ENCODE results near the gene PFDN2. TPM values are rescaled to one million over a fixed set of nuclear protein-coding genes. Genes with fewer than 3 reads are reported as not detected.

The PFDN2 gene
- total RNA-seq (2014; rRNA removed; shearing (Covaris generic)): 78.2 and 78.5 TPM in 2 replicates

- H3K27me3 ChIP-seq: no peaks in the 10 kb centered on the region
- peaks cover 30% of the 10 kb centered on the region for H3K36me3 ChIP-seq
- DNase-seq: peak; percentile 79 to 82
These were observed at the start of gene PFDN2, which contains the start of gene NIT1 for GRCh38 chr1:161117759-161118581. Gene PFDN2, minus strand, starts transcription at chr1:161118037. Its CDS starts 11 bp downstream, at chr1:161118026. Gene NIT1, plus strand, starts transcription at chr1:161118105. Its CDS starts 72 bp downstream, at chr1:161118177.

GRCh38 chr1:161166669-161167548 is 49.1 kb upstream of the PFDN2 start:
- H3K36me3 ChIP-seq: peaks cover 9% of the 10 kb centered on the region
- no peaks in the 10 kb centered on the region for H3K27me3 ChIP-seq
- H3K4me3 ChIP-seq: peak overlapping the region; percentile 69
- no peaks in the 10 kb centered on the region for H3K9me3 ChIP-seq (replicated peaks)
- H3K4me1 ChIP-seq: no peaks in the 10 kb centered on the region
- peak; percentile 19 to 37 for DNase-seq
- peak overlapping the region; percentile 6; the same call in 1 of the 2 replicates for H3K27ac ChIP-seq

More at GRCh38 chr1:161117759-161118581, at the start of gene PFDN2, which contains the start of gene NIT1:
- Histone ChIP-seq H3K4me1 (no peaks in the 10 kb centered on the region; the same call in 1 of the 2 replicates), H3K9me3 (replicated peaks) (no peaks in the 10 kb centered on the region), H3K4me3 (peak within 1 kb of the TSS; percentile 96), H3K27ac (peak within 1 kb of the TSS; percentile 76)

- no peaks in the 10 kb centered on the region for H3K9me3 ChIP-seq (replicated peaks)
- peak within 1 kb of the TSS; percentile 69 for H3K4me3 ChIP-seq
- peak; percentile 94 to 97 for DNase-seq
- H3K4me1 ChIP-seq: no peaks in the 10 kb centered on the region
- H3K27me3 ChIP-seq: no peaks in the 10 kb centered on the region
- peaks cover 2% of the 10 kb centered on the region; the same call in 1 of the 2 replicates for H3K36me3 ChIP-seq
- H3K27ac ChIP-seq: peak within 1 kb of the TSS; percentile 6; the same call in 1 of the 2 replicates
These were observed 48.2 kb upstream of the PFDN2 start, which contains the start of gene PPOX for GRCh38 chr1:161165742-161166668. Gene PPOX, plus strand, starts transcription at chr1:161166426. Its CDS starts 422 bp downstream, at chr1:161166848.

GRCh38 chr1:161164901-161165610 is 47.2 kb upstream of the PFDN2 start:
- Histone ChIP-seq H3K27me3 (no peaks in the 10 kb centered on the region), H3K9me3 (replicated peaks) (no peaks in the 10 kb centered on the region), H3K4me1 (no peaks in the 10 kb centered on the region), H3K36me3 (peaks cover 2% of the 10 kb centered on the region; the same call in 1 of the 2 replicates), H3K27ac (no peak overlapping the region), H3K4me3 (peak overlapping the region; percentile 69)
- DNase-seq: no peak

- DNase-seq: no peak
- Histone ChIP-seq H3K4me1 (no peaks in the 10 kb centered on the region; the same call in 1 of the 2 replicates), H3K36me3 (no peaks in the 10 kb centered on the region), H3K4me3 (no peak overlapping the region), H3K27ac (no peak overlapping the region), H3K27me3 (no peaks in the 10 kb centered on the region), H3K9me3 (replicated peaks) (no peaks in the 10 kb centered on the region)
These were observed 46.0 kb upstream of the PFDN2 start for GRCh38 chr1:161163793-161164192.

GRCh38 chr1:161162806-161163205 is 45.0 kb upstream of the PFDN2 start:
- H3K27me3 ChIP-seq: no peaks in the 10 kb centered on the region
- no peak overlapping the region for H3K27ac ChIP-seq
- no peak overlapping the region for H3K4me3 ChIP-seq
- no peaks in the 10 kb centered on the region for H3K9me3 ChIP-seq (replicated peaks)
- DNase-seq: no peak
- H3K36me3 ChIP-seq: no peaks in the 10 kb centered on the region
- H3K4me1 ChIP-seq: no peaks in the 10 kb centered on the region; the same call in 1 of the 2 replicates

- H3K9me3 ChIP-seq (replicated peaks): no peaks in the 10 kb centered on the region
- no peak overlapping the region for H3K27ac ChIP-seq
- H3K36me3 ChIP-seq: no peaks in the 10 kb centered on the region
- no peak for DNase-seq
- no peaks in the 10 kb centered on the region; the same call in 1 of the 2 replicates for H3K4me1 ChIP-seq
- no peaks in the 10 kb centered on the region for H3K27me3 ChIP-seq
- H3K4me3 ChIP-seq: no peak overlapping the region
These were observed 44.2 kb upstream of the PFDN2 start for GRCh38 chr1:161162052-161162451.

GRCh38 chr1:161161652-161162051 is 43.8 kb upstream of the PFDN2 start:
- Histone ChIP-seq H3K27ac (no peak overlapping the region), H3K36me3 (no peaks in the 10 kb centered on the region), H3K4me3 (no peak overlapping the region), H3K27me3 (no peaks in the 10 kb centered on the region), H3K9me3 (replicated peaks) (no peaks in the 10 kb centered on the region), H3K4me1 (no peaks in the 10 kb centered on the region; the same call in 1 of the 2 replicates)
- no peak for DNase-seq

GRCh38 chr1:161160671-161161145 is 42.9 kb upstream of the PFDN2 start:
- Histone ChIP-seq H3K9me3 (replicated peaks) (no peaks in the 10 kb centered on the region), H3K4me3 (no peak overlapping the region), H3K27me3 (no peaks in the 10 kb centered on the region), H3K4me1 (no peaks in the 10 kb centered on the region; the same call in 1 of the 2 replicates), H3K36me3 (no peaks in the 10 kb centered on the region), H3K27ac (no peak overlapping the region)
- DNase-seq: no peak

- peak overlapping the region; percentile 79 for H3K4me3 ChIP-seq
- no peaks in the 10 kb centered on the region for H3K27me3 ChIP-seq
- H3K36me3 ChIP-seq: no peaks in the 10 kb centered on the region
- H3K27ac ChIP-seq: peak overlapping the region; percentile 87
- DNase-seq: no peak
- H3K9me3 ChIP-seq (replicated peaks): no peaks in the 10 kb centered on the region
- no peaks in the 10 kb centered on the region; the same call in 1 of the 2 replicates for H3K4me1 ChIP-seq
These were observed 42.0 kb upstream of the PFDN2 start for GRCh38 chr1:161159913-161160243.

- H3K4me1 ChIP-seq: no peaks in the 10 kb centered on the region; the same call in 1 of the 2 replicates
- no peaks in the 10 kb centered on the region for H3K9me3 ChIP-seq (replicated peaks)
- H3K36me3 ChIP-seq: no peaks in the 10 kb centered on the region
- DNase-seq: peak; percentile 89 to 93
- no peaks in the 10 kb centered on the region for H3K27me3 ChIP-seq
- peak within 1 kb of the TSS; percentile 87 for H3K27ac ChIP-seq
- H3K4me3 ChIP-seq: peak within 1 kb of the TSS; percentile 79
These were observed 41.5 kb upstream of the PFDN2 start, which contains the start of gene USP21 for GRCh38 chr1:161159087-161159912. Gene USP21, plus strand, starts transcription at chr1:161159500. Its CDS starts 1,141 bp downstream, at chr1:161160641.

GRCh38 chr1:161158316-161159010 is 40.6 kb upstream of the PFDN2 start:
- no peaks in the 10 kb centered on the region for H3K27me3 ChIP-seq
- no peak overlapping the region for H3K27ac ChIP-seq
- H3K4me3 ChIP-seq: peak overlapping the region; percentile 79; the same call in 1 of the 2 replicates
- no peaks in the 10 kb centered on the region for H3K36me3 ChIP-seq
- H3K4me1 ChIP-seq: no peaks in the 10 kb centered on the region; the same call in 1 of the 2 replicates
- no peaks in the 10 kb centered on the region for H3K9me3 ChIP-seq (replicated peaks)
- DNase-seq: no peak
